Kidney (tissue), 14 donors: ENCODE measurements around the gene TOX3. TPM values are rescaled to one million over a fixed set of nuclear protein-coding genes. Genes with fewer than 3 reads are reported as not detected.

Experiments used
- DNase-seq, 5 donors: peaks; one replicate each; pipeline ENCODE4 v3.0.0-alpha.2; 2013 to 2020
- FAIRE-seq: peaks from 2 replicates; lab custom pipeline; 2012; peaks lifted over from hg19 to GRCh38; lab: Jason Lieb, UNC
- H3K27ac ChIP-seq, 2 donors: one replicate each; pipeline ENCODE4 v1.7.0; 2013; ENCODE audit warnings: low read depth in 2 of 2, low read length in 2 of 2, inconsistent platforms in 1 of 2
- H3K27me3 ChIP-seq: one replicate; pipeline ENCODE4 v1.7.1; 2013; ENCODE audit warnings: low read length, inconsistent platforms; ENCODE audit not compliant: control insufficient read depth, insufficient read depth
- H3K36me3 ChIP-seq, 3 donors: one replicate each; pipeline versions ENCODE4 v1.7.0 to v1.7.1; 2013; ENCODE audit warnings: low read length in 3 of 3, control low read depth in 1 of 3, inconsistent platforms in 1 of 3; ENCODE audit not compliant: insufficient read depth in 3 of 3, control insufficient read depth in 2 of 3
- H3K4me1 ChIP-seq, 3 donors: one replicate each; pipeline versions ENCODE4 v1.7.0 to v1.7.1; 2013; ENCODE audit warnings: low read length in 3 of 3, inconsistent platforms in 1 of 3, low read depth in 1 of 3; ENCODE audit not compliant: control insufficient read depth in 2 of 3, insufficient read depth in 2 of 3
- H3K4me3 ChIP-seq, 3 donors: one replicate each; pipeline versions ENCODE4 v1.7.0 to v1.8.1; 2013; ENCODE audit warnings: low read length in 3 of 3, control low read depth in 1 of 3, inconsistent platforms in 1 of 3
- H3K9ac ChIP-seq, 3 donors: one replicate each; pipeline versions ENCODE4 v1.7.0 to v1.7.1; 2013; ENCODE audit warnings: low read length in 3 of 3, control low read depth in 1 of 3, inconsistent platforms in 1 of 3
- H3K9me3 ChIP-seq, 3 donors: one replicate each; pipeline versions ENCODE4 v1.7.0 to v1.7.1; 2013; ENCODE audit warnings: low read length in 3 of 3, control low read depth in 1 of 3, inconsistent platforms in 1 of 3; ENCODE audit not compliant: control insufficient read depth in 2 of 3, insufficient read depth in 1 of 3
- intact Hi-C: fragments of 100-400 bp; cut with DNase I; formaldehyde crosslinking; loops from one replicate; pipeline ENCODE4 v1.11.1; 2022
- polyA plus RNA-seq: library from polyadenylated mRNA; stranded (reverse); fragments of 350-450 nt; fragmentation: Illumina TruSeq; extraction: RNeasy Lipid Tissue Mini Kit (QIAGEN cat#74804); gene quantifications from one replicate; pipeline ENCODE4 v1.2.3, GENCODE V29; 2014; ENCODE audit warnings: low read depth, low replicate concordance; ENCODE audit not compliant: insufficient read depth
- total RNA-seq: library from RNA; stranded (reverse); fragmentation: NEBNext Ultra II Directional; extraction: Animal tissue kit (Norgen Biotek cat#: 25700); gene quantifications from one replicate; pipeline ENCODE4 v1.2.1, GENCODE V29; 2021
- TF ChIP-seq, protein P1 (sequence below): IDR thresholded peaks from 3 replicates; pipeline ENCODE4 v1.5.1; 2012; ENCODE audit warnings: mild to moderate bottlenecking, moderate library complexity, borderline replicate concordance; ENCODE audit not compliant: insufficient read depth; ENCODE audit errors: extremely low read depth
- donor health status: control.
- donor health status: control.
- donor health status: control.
- donor health status: control.
- donor health status: control.
- donor health status: DM: yes; HTN: yes; CAD: no.
- donor health status: Normal renal cell carcinoma (clear cell type).

Gene TOX3
- total and polyA plus RNA-seq, 2 donors from 2014 or later: 8.7 to 16.2 TPM

DNA sequence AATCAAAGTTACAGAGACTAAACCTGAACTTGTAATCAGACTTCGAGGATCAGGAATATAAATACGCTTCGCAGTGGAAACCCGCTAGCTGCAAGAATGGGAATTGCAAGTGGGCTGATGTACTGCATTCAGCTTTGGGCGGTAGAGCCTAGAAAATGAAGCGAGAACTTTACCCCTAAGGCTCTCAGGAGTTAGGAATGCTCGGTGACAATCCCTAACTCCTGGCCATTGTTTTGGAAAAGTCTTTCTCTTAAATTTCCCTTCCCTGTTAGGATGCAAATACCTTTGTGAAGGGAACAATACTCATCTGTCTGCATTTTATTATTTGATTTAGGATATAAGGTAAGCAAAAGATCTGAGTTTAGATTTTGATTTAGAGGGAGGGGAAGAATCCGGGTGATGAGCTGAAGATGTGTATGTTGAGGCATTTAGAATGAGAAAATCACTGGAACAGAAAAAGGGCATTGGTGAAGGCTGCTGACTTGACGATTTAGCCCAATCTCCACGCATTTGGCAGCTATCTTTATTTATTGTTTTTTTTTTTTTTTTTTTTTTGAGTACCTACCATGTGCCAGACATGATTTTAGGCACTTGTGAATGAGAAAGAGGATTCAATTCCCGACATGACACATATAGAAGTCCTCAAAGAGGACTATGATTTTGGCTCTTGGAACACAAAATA lies 2.2 kb upstream of the TOX3 start:
- Histone ChIP-seq H3K9me3 (no peaks in the 10 kb centered on the region), H3K27me3 (peaks cover 9% of the 10 kb centered on the region), H3K36me3 (no peaks in the 10 kb centered on the region), H3K27ac (no peak overlapping the region), H3K4me3 (no peak overlapping the region), H3K9ac (no peak overlapping the region), H3K4me1 (peaks cover 0 to 5% (median 3%) of the 10 kb centered on the region in 3 donors)
- no peak for FAIRE-seq
- intact Hi-C loops: no loop called here
- TF ChIP-seq, protein P1, sequence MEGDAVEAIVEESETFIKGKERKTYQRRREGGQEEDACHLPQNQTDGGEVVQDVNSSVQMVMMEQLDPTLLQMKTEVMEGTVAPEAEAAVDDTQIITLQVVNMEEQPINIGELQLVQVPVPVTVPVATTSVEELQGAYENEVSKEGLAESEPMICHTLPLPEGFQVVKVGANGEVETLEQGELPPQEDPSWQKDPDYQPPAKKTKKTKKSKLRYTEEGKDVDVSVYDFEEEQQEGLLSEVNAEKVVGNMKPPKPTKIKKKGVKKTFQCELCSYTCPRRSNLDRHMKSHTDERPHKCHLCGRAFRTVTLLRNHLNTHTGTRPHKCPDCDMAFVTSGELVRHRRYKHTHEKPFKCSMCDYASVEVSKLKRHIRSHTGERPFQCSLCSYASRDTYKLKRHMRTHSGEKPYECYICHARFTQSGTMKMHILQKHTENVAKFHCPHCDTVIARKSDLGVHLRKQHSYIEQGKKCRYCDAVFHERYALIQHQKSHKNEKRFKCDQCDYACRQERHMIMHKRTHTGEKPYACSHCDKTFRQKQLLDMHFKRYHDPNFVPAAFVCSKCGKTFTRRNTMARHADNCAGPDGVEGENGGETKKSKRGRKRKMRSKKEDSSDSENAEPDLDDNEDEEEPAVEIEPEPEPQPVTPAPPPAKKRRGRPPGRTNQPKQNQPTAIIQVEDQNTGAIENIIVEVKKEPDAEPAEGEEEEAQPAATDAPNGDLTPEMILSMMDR: peak; percentile 57
- DNase-seq: peak in 3 of 5 donors; percentile 40 to 62 (median 61)

DNA sequence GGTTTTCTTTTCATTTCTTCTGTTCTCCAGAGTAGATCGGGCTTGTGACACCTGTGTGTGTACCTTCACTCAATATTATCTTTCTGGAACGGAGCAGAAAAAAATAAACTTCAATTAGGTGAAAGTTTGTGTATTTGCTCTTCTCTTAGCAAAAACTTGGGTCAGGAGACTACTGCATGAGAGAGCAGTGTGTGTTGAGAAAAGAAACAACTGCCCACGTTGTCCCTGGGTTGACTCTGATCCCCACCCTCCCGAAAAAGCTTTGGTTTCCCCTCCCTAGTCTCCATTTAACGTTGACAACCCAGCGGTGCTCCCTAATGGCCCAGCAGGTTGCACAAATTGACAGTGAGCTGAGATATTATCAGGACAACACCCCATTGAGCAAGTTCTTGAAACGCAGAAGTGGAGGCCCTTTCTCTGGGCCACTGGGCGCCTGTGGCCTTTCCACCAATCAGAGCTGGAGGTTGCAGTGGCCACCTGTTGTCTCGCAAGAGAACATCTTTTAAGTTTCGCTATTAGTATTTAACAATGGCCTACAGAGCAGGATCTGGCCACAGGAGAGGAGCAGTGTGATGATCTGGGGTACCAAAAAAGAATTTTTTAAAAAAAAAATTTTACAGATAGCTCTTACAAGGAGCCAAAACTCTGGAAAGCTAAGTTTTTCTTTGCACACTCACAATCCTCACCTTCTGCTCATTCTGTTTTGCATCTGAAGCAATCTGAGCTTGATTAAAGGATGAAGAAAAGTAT lies 1.5 kb upstream of the TOX3 start:
- Histone ChIP-seq H3K9me3 (no peaks in the 10 kb centered on the region), H3K27me3 (peaks cover 9% of the 10 kb centered on the region), H3K27ac (peak overlapping the region; percentile 70 to 77), H3K9ac (peak overlapping the region in 1 of 3 donors; percentile 28), H3K4me3 (peak overlapping the region in 2 of 3 donors; percentile 46 to 48), H3K36me3 (no peaks in the 10 kb centered on the region), H3K4me1 (peaks cover 0 to 2% (median 0%) of the 10 kb centered on the region in 3 donors)
- TF ChIP-seq, protein P1: no peak
- DNase-seq: no peak
- intact Hi-C loops: no loop called here
- FAIRE-seq: no peak

DNA sequence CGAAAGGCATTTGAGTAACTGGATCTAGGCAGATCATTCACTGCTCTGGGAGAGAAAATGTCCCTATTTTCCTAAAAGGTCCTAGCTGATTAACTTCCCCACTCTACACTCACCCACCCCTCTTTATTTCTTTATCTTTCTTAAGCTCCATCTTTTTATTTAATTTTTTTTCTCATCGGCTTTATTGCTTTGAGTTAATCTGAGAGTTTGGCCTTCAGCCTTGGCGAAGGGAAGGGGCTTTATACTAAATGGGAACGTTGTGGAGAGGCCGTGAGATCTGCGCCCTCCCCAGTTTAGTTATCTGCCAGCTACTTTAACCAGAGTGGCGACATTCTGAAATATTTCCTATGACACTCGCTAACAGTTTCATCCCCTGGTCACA lies 882 bp upstream of the TOX3 start:
- Histone ChIP-seq H3K36me3 (no peaks in the 10 kb centered on the region), H3K9ac (peak overlapping the region in 2 of 3 donors; percentile 28 to 44), H3K9me3 (no peaks in the 10 kb centered on the region), H3K4me1 (peaks cover 0 to 2% (median 2%) of the 10 kb centered on the region in 3 donors), H3K4me3 (peak overlapping the region in 2 of 3 donors; percentile 46 to 48), H3K27ac (peak overlapping the region; percentile 70 to 77), H3K27me3 (peaks cover 9% of the 10 kb centered on the region)
- TF ChIP-seq, protein P1: no peak
- FAIRE-seq: no peak
- no peak for DNase-seq
- intact Hi-C loops: no loop called here
